Common myeloid progenitor, CD34-positive (primary cell): Measurements from ENCODE around the gene METTL13. TPM values are rescaled to one million over a fixed set of nuclear protein-coding genes. Genes with fewer than 3 reads are reported as not detected.
A peak's percentile ranks its signal among the peaks of the same experiment; 100 is the strongest.

Experiments used
- CTCF ChIA-PET: fragments of 350-600 bp; sonication (Branson Sonifier 250); formaldehyde crosslinking; loops from one replicate; lab custom pipeline; 2021; ENCODE audit warnings: antibody characterized with exemption; lab: Charles Lee
- POLR2A ChIA-PET: fragments of 350-600 bp; sonication (Branson Sonifier 250); formaldehyde crosslinking; loops from one replicate; lab custom pipeline; 2021; ENCODE audit warnings: antibody characterized with exemption; lab: Charles Lee
- DNase-seq, 3 donors: peaks; one replicate each; pipeline versions ENCODE4 v3.0.0 to v3.0.0-alpha.2; 2013
- H3K27ac ChIP-seq, 2 experiments: 1 replicate in 1 of 2; 2 replicates in 1 of 2; pipeline ENCODE4 v1.7.0; 2013; ENCODE audit warnings: inconsistent platforms in 2 of 2, low read length in 2 of 2, mild to moderate bottlenecking in 2 of 2, low read depth in 1 of 2, moderate library complexity in 1 of 2; ENCODE audit not compliant: severe bottlenecking in 2 of 2, insufficient read depth in 1 of 2, poor library complexity in 1 of 2
- H3K27me3 ChIP-seq, 5 experiments: replicated peaks in 2 of 5; 1 replicate in 3 of 5; 2 replicates in 2 of 5; pipeline versions ENCODE4 v1.6.1 to v1.7.0; 2013; ENCODE audit warnings: low read length in 4 of 5, mild to moderate bottlenecking in 2 of 5, moderate library complexity in 2 of 5, inconsistent platforms in 1 of 5; ENCODE audit not compliant: insufficient read depth in 5 of 5, control insufficient read depth in 4 of 5
- H3K36me3 ChIP-seq, 4 experiments: 1 replicate in 2 of 4; 2 replicates in 2 of 4; pipeline versions ENCODE4 v1.6.1 to v1.7.0; 2013; ENCODE audit warnings: low read length in 3 of 4, control low read depth in 1 of 4, mild to moderate bottlenecking in 1 of 4; ENCODE audit not compliant: control insufficient read depth in 4 of 4, insufficient read depth in 4 of 4
- H3K4me1 ChIP-seq, 4 experiments: 1 replicate in 3 of 4; 2 replicates in 1 of 4; pipeline versions ENCODE4 v1.6.1 to v1.7.1; 2013; ENCODE audit warnings: low read length in 3 of 4, mild to moderate bottlenecking in 3 of 4, control low read depth in 1 of 4, inconsistent platforms in 1 of 4, moderate library complexity in 1 of 4; ENCODE audit not compliant: control insufficient read depth in 4 of 4, insufficient read depth in 4 of 4; ENCODE audit errors: control extremely low read depth in 1 of 4
- H3K4me3 ChIP-seq, 7 experiments: 1 replicate in 4 of 7; 2 replicates in 3 of 7; pipeline versions ENCODE4 v1.5.1 to v1.7.0; 2013; ENCODE audit warnings: mild to moderate bottlenecking in 7 of 7, low read length in 6 of 7, moderate library complexity in 6 of 7, inconsistent platforms in 2 of 7, low read depth in 2 of 7, control low read depth in 1 of 7; ENCODE audit not compliant: insufficient read depth in 4 of 7, control insufficient read depth in 1 of 7; ENCODE audit errors: extremely low read depth in 1 of 7
- H3K9me3 ChIP-seq, 5 experiments: 1 replicate in 4 of 5; 2 replicates in 1 of 5; pipeline versions ENCODE4 v1.6.1 to v1.7.1; 2013; ENCODE audit warnings: low read length in 4 of 5, mild to moderate bottlenecking in 2 of 5, inconsistent platforms in 1 of 5, low read depth in 1 of 5, moderate library complexity in 1 of 5; ENCODE audit not compliant: control insufficient read depth in 4 of 5, insufficient read depth in 2 of 5; ENCODE audit errors: control extremely low read depth in 1 of 5
- WGBS: methylation state at CpG from one replicate; pipeline ENCODE4 v1.1.5; 2013; ENCODE audit not compliant: insufficient coverage; 5-methylcytosine and 5-hydroxymethylcytosine counted together
- polyA plus RNA-seq: library from polyadenylated mRNA; unstranded; fragments of 120-200 nt; gene quantifications from one replicate; pipeline ENCODE4 v1.2.1, GENCODE V29; 2013

Gene METTL13, protein sequence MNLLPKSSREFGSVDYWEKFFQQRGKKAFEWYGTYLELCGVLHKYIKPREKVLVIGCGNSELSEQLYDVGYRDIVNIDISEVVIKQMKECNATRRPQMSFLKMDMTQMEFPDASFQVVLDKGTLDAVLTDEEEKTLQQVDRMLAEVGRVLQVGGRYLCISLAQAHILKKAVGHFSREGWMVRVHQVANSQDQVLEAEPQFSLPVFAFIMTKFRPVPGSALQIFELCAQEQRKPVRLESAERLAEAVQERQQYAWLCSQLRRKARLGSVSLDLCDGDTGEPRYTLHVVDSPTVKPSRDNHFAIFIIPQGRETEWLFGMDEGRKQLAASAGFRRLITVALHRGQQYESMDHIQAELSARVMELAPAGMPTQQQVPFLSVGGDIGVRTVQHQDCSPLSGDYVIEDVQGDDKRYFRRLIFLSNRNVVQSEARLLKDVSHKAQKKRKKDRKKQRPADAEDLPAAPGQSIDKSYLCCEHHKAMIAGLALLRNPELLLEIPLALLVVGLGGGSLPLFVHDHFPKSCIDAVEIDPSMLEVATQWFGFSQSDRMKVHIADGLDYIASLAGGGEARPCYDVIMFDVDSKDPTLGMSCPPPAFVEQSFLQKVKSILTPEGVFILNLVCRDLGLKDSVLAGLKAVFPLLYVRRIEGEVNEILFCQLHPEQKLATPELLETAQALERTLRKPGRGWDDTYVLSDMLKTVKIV
- 29.2 TPM for polyA plus RNA-seq

DNA sequence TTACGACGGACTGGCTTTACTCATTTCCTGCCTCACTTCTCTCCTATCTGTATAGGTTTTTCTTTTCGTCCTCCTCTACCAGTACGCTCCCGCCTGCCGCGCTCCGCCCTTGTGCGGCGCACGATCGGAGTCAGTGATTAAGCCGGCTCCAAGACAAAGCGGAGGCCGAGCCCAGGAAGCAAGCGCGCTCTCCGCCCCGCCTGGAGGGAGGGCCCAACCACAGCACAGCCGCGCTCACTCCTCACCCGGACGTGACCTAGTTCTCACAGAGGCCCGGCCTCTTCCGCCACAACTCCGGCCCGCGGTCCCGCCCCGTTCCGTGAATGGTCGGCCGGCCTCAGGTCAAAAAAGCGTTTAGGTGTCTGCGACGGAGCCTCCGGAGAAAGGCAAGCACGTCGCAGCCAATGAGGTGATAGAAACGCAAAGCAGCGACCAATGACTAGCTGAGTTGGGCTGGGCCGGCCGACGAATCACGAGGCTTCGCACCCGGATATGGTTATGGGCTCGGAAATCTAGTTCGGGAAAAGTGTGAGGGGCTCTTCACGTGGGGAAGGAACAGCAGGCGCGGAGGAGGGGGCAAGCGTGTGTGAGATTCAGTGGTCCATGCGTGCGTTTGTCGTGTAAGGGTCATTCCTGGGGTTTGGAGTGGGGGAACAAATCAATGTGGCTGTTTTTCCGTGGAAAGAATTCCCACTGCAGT, at the start of gene METTL13:
Gene METTL13 (plus strand): TSS at position 485 of the 700 bp plus-strand sequence. CDS start 308 bp downstream, outside the sequence.
- WGBS, result 0% methylated on average over 51 of the region's 57 CpGs
- ChIA-PET CTCF (interaction anchor here (1.2 to 15.4 kb wide), 4 partner anchors 20 to 205 kb away, joined by 4 to 115 read pairs (median 5); partner anchors contain the start of gene VAMP4), POLR2A (interaction anchor here (0.7 to 1.4 kb wide), 6 partner anchors 18 to 280 kb away, joined by 3 to 9 read pairs (median 3); no protein-coding TSS in a partner anchor)
- Histone ChIP-seq H3K4me1 (peaks cover 6 to 48% (median 34%) of the 10 kb centered on the region in 4 experiments), H3K27ac (peak within 1 kb of the TSS; percentile 78 to 84), H3K36me3 (peaks cover 6 to 33% (median 22%) of the 10 kb centered on the region in 4 experiments), H3K27me3 (no peaks in the 10 kb centered on the region), H3K4me3 (peak within 1 kb of the TSS; percentile 61 to 98 (median 90)), H3K9me3 (no peaks in the 10 kb centered on the region)
- DNase-seq, result peak; percentile 99 to 100 (median 99)

DNA sequence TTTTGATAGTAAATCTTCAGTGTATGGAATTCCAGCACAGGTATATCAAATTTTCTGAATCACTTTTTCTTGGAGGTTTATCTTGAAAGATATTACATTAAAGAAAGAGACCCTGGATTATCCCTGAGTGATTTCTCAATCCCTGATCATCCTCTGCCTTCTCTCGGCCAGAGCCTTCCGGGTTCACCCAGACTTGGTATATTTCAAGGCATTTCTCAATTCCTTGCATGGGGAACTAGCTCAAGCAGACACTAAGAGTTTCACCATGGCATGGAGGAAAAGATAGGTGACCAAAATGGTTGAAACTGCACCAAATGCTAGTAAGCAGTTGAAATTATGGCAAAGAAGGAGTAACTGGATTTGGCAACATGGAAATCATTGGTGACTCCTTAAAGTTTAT, 45.3 kb upstream of the METTL13 start:
- H3K27ac ChIP-seq, result no peak overlapping the region
- POLR2A ChIA-PET, result no interaction called here

DNA sequence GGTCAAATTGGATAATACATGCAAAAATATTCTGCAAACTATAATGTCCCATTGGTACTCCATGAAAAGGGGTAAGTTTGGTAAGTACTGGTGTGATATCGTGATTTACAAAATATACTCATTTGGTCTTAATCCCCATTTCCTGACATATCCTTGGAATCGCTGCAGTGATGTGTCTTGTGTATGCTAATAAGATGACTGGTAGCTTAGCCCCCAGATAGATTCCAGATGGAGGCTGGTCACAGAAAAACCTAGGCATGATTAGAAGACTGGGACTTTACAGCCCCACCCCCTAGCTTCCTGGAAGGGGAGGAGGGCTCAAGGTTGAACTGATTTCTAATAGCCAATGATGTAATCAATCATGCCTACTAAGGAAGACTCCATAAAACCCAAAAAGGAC, 42.5 kb upstream of the METTL13 start:
- H3K4me1 ChIP-seq, result peaks cover 23 to 37% (median 28%) of the 10 kb centered on the region in 4 experiments
- DNase-seq, result no peak
- ChIA-PET POLR2A (no interaction called here), CTCF (interaction anchor here (1.9 to 2.0 kb wide), 2 partner anchors 94 to 246 kb away, joined by 5 to 7 read pairs; no protein-coding TSS in a partner anchor)
- H3K27ac ChIP-seq, result no peak overlapping the region
- H3K4me3 ChIP-seq, result no peak overlapping the region
- WGBS, result no CpG with 5 or more reads among the region's 2 CpGs
- H3K27me3 ChIP-seq, result no peaks in the 10 kb centered on the region
- peaks cover 13 to 28% (median 16%) of the 10 kb centered on the region in 4 experiments for H3K36me3 ChIP-seq
- no peaks in the 10 kb centered on the region for H3K9me3 ChIP-seq

More for the DNA sequence above, 45.3 kb upstream of the METTL13 start:
- no peak for DNase-seq
- H3K4me3 ChIP-seq, result no peak overlapping the region
- H3K27me3 ChIP-seq, result no peaks in the 10 kb centered on the region
- H3K4me1 ChIP-seq, result peaks cover 14 to 22% (median 19%) of the 10 kb centered on the region in 4 experiments
- CTCF ChIA-PET, result interaction anchor here (1.4 to 1.7 kb wide), 2 partner anchors 19 to 91 kb away, joined by 3 to 6 read pairs; no protein-coding TSS in a partner anchor
- 100% methylated on average over 2 of the region's 2 CpGs for WGBS
- no peaks in the 10 kb centered on the region for H3K9me3 ChIP-seq
- peaks cover 13 to 36% (median 16%) of the 10 kb centered on the region in 4 experiments for H3K36me3 ChIP-seq

DNA sequence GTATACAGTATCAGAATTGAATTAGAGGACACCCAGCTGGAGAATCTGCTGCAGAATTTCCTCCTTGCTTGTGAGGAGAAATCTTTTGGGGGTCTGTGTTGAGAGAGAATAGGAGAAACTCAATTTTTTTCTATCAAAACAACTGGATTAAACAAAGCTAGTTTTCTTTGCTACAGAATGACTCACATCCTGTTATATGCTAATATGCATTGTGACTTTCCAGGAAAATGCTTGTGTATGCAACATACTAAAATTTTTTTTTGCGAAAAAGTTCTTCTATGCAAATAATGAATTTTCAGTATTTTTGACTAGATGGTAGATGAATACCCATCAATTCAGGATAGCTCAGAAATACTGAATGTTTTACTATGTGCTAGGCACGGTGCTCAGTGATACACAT, 41.8 kb upstream of the METTL13 start:
- Histone ChIP-seq H3K4me3 (peak overlapping the region in 2 of 7 experiments; percentile 36 to 53), H3K9me3 (no peaks in the 10 kb centered on the region), H3K27ac (peak overlapping the region in 1 of 2 experiments; percentile 23), H3K27me3 (no peaks in the 10 kb centered on the region), H3K36me3 (peaks cover 13 to 28% (median 16%) of the 10 kb centered on the region in 4 experiments), H3K4me1 (peaks cover 23 to 37% (median 28%) of the 10 kb centered on the region in 4 experiments)
- whole genome bisulfite sequencing, result 88% methylated on average over 1 of the region's 2 CpGs
- POLR2A ChIA-PET, result no interaction called here
- peak in 2 of 3 donors; percentile 19 to 48 for DNase-seq
- CTCF ChIA-PET, result interaction anchor here (0.6 to 1.7 kb wide), 7 partner anchors 9 to 466 kb away, joined by 3 to 5 read pairs (median 3); no protein-coding TSS in a partner anchor

DNA sequence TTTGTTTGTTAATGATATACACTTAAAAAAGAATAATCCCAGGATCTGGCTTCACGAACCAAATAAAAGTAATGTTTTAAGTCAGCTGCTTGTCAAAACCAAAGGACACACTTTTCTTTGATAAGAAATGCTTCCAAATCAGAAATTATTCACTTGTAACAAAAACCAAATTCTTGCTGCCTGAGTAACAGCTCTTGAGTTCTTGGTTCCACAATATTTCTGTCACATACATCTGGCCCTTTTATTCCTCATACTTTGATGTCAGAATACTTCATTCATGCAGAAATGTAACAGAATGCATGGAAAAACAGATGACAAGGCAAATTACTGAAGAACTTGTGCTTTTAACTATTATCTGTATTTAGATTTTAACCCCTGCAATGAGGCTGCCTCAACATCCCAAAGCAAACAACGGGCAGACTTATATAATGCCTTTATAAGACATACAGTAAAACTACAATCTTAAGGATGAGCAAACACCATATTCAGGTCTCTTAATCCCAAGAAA, 41.0 kb upstream of the METTL13 start:
- Histone ChIP-seq H3K4me3 (peak overlapping the region in 4 of 7 experiments; percentile 75 to 100 (median 98)), H3K27ac (no peak overlapping the region), H3K4me1 (peaks cover 23 to 37% (median 28%) of the 10 kb centered on the region in 4 experiments), H3K36me3 (peaks cover 10 to 25% (median 14%) of the 10 kb centered on the region in 4 experiments), H3K27me3 (no peaks in the 10 kb centered on the region), H3K9me3 (no peaks in the 10 kb centered on the region)
- CTCF ChIA-PET, result interaction anchor here (0.6 to 1.7 kb wide), 8 partner anchors 9 to 465 kb away, joined by 3 to 6 read pairs (median 3); no protein-coding TSS in a partner anchor
- POLR2A ChIA-PET, result no interaction called here
- DNase-seq, result no peak
- 100% methylated on average over 1 of the region's 2 CpGs for WGBS
